GM10266 (cell line): ENCODE data around the gene WDR53.
A peak's percentile ranks its signal among the peaks of the same experiment; 100 is the strongest.
"Not testable (repeated sequence)": the region's sequence is repeated elsewhere in the genome, so short reads cannot be mapped to it uniquely, and the experiment has no call there.

Experiments used
- DNase-seq: peaks from one replicate; pipeline ENCODE4 v3.0.0; 2012; ENCODE audit errors: extremely low spot score
- TF ChIP-seq, protein P1 (sequence below): IDR thresholded peaks from 2 replicates; pipeline ENCODE4 v1.5.1; 2012; ENCODE audit warnings: mild to moderate bottlenecking, low read depth; ENCODE audit not compliant: control insufficient read depth, insufficient read depth; ENCODE audit errors: missing control alignments

WDR53 gene

DNA sequence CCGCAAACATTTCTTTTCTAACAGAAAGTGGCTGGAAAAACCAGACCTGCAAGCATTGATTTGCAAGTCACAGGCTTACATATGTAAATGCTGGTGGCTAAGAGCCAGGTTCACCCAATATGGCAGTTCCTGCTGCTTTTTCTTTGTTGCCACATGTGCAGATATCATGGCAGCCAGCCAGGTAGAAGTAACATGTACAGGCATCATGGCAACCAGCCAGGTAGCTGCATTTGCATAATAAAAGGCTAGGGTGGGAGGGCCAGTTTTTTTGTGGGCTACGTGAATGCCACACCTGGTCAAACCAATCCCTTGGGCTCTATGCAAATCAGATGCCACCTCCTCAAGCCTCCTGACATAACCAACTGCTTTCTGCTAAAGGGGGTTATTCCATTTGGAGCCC is 50.4 kb downstream of the WDR53 start:
- TF ChIP-seq, protein P1, sequence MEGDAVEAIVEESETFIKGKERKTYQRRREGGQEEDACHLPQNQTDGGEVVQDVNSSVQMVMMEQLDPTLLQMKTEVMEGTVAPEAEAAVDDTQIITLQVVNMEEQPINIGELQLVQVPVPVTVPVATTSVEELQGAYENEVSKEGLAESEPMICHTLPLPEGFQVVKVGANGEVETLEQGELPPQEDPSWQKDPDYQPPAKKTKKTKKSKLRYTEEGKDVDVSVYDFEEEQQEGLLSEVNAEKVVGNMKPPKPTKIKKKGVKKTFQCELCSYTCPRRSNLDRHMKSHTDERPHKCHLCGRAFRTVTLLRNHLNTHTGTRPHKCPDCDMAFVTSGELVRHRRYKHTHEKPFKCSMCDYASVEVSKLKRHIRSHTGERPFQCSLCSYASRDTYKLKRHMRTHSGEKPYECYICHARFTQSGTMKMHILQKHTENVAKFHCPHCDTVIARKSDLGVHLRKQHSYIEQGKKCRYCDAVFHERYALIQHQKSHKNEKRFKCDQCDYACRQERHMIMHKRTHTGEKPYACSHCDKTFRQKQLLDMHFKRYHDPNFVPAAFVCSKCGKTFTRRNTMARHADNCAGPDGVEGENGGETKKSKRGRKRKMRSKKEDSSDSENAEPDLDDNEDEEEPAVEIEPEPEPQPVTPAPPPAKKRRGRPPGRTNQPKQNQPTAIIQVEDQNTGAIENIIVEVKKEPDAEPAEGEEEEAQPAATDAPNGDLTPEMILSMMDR = no peak
- no peak for DNase-seq

DNA sequence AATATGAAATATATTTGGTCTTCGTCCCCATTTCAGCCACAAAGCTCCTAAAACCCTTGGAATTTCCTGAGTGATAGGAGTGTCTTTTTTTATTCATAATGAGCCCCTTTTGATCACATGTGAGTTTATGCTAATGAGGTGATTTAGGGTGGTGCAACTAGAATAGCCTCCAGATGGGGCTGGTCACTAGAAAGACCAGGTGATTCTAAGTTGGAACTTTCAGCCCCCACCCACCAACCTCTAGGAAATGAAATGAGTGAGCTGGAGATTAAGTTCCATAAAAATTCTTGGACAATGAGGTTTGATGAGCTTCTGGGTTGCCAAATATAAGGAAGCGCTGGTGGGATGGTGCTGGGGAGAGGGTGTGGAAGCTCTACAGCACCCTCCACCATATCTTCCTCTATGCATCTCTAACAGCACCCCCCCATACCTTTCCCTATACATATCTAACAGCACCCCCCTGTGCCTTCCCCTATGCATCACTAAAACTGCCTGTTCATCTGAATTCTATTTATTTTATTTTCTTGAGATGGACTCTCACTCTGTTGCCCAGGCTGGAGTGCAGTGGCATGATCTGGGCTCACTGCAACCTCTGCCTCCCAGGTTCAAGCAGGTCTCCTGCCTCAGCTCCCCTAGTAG is 51.1 kb downstream of the WDR53 start:
- TF ChIP-seq, protein P1 = peak; percentile 12

DNA sequence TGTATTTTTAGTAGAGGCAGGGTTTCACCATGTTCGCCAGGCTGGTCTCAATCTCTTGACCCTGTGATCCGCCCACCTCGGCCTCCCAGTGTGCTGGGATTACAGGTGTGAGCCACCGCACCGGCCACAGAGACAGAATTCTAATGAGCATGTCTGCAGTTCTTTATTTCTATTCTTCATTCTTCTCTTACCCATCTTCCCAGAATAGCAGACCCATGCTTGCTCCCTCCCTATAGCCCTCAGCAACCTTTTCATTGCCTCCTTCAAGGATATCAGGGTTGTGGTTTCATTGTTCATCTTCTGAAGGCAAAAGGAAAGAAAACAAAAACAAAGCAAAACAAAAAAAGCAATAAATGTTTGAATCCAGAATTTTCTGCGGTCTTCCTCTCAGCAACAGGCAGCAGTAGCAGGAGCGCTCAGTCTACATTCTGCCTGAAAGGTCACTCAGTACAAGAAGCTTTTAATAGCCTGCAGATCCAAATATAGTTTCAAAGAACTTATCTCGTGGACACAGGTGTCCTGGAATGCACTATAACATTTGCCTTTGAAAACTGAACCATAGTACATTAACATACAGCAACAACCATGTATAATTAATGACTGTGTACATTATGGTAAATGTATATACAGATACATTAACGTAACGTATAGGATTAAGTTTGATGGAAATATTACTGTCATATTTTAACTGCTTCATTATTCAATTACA is 53.3 kb downstream of the WDR53 start, which contains the start of gene SMCO1:
SMCO1 (minus strand) TSS at position 434 of the 709 bp plus-strand sequence; CDS start at position 297, 137 bp downstream.
- no peak for DNase-seq
- TF ChIP-seq, protein P1 = no peak

More for the DNA sequence above, 51.1 kb downstream of the WDR53 start:
- DNase-seq = no peak

DNA sequence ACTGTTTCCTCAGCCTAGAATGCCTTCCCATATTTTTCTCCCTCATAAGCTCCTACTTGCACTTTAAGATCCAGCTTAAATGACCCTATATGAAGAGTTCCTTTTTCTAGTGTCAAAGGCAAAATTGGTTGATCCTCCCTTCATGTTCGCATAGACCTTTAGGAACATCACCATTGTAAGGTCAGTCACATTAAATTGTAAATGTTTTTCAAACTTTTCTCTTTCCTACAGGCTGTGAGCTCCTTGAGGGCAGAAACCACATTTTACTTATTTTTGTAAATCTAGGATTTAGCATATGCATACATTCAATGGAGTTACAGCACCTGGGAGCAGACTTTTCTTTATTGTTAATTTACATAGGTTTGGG is 54.0 kb downstream of the WDR53 start:
- DNase-seq = no peak
- TF ChIP-seq, protein P1 = no peak

DNA sequence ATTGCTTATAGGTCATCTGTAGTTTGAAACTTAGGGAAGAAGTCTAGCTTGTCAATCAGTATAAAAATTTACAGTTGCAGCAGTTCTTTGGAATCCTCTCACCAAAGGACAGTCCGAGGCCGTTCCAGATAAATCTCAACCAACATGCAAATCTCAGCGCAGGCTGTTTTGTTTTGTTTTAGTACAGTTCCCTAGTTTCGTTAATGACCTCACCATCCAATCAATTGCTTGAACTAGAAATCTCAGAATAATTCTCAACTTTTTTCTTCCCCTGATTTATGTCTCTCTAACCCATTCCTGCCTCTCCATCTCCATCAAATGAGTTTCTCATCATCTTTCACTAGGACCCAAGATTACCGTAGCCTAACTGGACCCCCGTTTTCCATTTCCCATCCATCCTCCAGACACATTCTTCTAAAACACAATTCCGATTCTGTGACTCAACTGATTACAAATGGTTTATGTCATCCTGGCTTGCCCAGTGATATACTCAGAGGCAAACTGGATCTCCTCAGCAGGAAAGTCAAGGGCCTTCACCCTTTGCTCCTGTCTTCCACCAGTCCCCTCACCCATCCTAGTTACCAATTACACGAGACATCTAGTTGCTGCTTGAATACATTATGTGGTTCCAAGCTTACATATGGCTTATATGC is 54.5 kb downstream of the WDR53 start:
- no peak for DNase-seq
- TF ChIP-seq, protein P1 = no peak

DNA sequence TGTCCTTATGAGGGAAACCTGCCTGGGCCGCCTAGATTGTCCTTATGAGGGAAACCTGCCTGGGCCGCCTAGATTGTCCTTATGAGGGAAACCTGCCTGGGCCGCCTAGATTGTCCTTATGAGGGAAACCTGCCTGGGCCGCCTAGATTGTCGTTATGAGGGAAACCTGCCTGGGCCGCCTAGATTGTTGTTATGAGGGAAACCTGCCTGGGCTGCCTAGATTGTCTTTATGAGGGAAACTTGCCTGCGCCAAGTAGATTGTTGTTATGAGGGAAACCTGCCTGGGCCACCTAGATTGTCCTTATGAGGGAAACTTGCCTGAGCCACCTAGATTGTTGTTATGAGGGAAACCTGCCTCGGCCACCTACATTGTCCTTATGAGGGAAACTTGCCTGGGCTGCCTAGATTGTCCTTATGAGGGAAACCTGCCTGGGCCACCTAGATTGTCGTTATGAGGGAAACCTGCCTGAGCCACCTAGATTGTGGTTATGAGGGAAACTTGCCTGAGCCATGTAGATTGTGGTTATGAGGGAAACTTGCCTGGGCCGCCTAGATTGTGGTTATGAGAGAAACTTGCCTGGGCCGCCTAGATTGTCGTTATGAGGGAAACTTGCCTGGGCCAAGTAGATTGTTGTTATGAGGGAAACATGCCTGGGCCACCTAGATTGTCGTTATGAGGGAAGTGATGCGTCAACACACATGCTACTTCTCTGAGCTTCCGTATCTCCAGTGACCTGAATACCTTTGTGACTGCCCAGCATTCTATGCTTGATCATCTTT is 56.5 kb downstream of the WDR53 start:
- DNase-seq = not testable (repeated sequence)

DNA sequence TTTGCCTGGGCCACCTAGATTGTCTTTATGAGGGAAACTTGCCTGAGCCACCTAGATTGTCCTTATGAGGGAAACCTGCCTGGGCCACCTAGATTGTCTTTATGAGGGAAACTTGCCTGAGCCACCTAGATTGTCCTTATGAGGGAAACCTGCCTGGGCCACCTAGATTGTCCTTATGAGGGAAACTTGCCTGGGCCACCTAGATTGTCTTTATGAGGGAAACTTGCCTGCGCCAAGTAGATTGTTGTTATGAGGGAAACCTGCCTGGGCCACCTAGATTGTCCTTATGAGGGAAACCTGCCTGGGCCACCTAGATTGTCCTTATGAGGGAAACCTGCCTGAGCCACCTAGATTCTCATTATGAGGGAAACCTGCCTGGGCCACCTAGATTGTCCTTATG is 57.2 kb downstream of the WDR53 start:
- DNase-seq = not testable (repeated sequence)
